ENCODE measurements around the gene COA3. TPM values are rescaled to one million over a fixed set of nuclear protein-coding genes. Genes with fewer than 3 reads are reported as not detected.

COA3 gene
- total RNA-seq, 2 experiments from 2014 or later = 54.0 to 56.7 TPM

- CTCF ChIA-PET = no interaction called here
- POLR2A ChIA-PET = no interaction called here
These were observed 32.5 kb upstream of the COA3 start for GRCh38 chr17:42830971-42831370.

DNA sequence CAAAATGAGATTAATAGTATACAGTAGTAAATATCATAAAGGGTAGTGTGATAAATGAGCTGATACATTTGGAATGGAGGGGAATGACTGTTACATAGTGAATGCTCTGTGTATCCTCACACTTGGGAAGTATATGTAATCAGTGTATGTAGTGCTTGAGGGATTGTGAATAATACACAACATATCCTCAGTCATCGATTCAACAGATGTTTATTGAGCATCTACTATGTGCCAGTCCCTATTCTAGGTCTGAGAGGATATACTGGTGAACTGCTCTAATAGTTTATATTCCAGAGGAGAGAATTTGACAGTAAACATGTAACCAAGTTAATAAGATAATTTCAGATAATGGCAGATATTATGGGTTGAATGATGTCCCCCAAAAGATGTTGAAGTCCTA, 29.0 kb upstream of the COA3 start:
- ChIA-PET POLR2A (no interaction called here), CTCF (no interaction called here)

DNA sequence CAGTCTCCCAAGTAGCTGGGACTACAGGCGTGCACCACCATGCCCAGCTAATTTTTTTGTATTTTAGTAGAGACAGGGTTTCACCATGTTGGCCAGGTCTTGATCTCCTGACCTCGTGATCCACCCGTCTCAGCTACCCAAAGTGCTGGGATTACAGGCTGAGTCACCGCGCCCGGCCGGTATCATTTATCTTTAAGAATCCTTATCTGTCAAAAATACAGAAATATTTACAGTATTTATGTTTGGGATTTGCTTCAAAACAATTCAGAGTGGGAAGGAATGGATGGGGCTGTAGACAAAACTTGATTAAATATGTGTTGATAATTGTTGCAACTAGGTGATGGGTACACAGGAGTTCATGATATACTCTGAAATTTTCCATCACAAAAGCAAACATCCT, 22.7 kb upstream of the COA3 start:
- CTCF ChIA-PET = interaction anchor here (1.0 to 1.6 kb wide), 3 partner anchors 17 to 36 kb away, joined by 3 to 6 read pairs (median 4); no protein-coding TSS in a partner anchor
- POLR2A ChIA-PET = no interaction called here

- ChIA-PET CTCF (interaction anchor here (0.6 to 1.6 kb wide), 7 partner anchors 9 to 296 kb away, joined by 3 to 6 read pairs (median 3); no protein-coding TSS in a partner anchor), POLR2A (no interaction called here)
These were observed 21.5 kb upstream of the COA3 start for GRCh38 chr17:42819939-42820535.

- ChIA-PET POLR2A (no interaction called here), CTCF (interaction anchor here (1.1 to 1.7 kb wide), 3 partner anchors 15 to 240 kb away, joined by 3 to 5 read pairs (median 4); no protein-coding TSS in a partner anchor)
These were observed 19.9 kb upstream of the COA3 start for GRCh38 chr17:42818379-42818778.

DNA sequence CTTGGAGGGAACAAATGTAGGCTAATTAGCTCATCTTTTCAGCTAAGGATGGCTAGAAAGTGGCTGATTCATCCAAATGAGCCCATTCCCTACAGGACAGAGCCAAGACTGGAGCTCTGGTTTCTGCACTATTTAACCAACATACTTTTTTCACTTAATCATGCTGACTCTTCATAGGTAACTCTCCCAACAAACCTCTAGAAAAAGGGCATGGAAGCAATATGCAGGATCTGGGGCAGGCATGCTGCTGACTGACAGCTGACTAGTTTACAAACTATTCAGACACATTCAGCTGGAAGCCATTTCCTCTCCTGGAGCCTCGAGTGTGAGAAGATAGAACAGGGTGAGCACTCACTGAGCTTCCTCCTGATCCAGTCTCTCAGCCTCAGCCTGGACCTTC, 19.4 kb upstream of the COA3 start:
- ChIA-PET POLR2A (no interaction called here), CTCF (interaction anchor here (0.6 to 1.7 kb wide), 2 partner anchors 12 to 14 kb away, joined by 3 to 5 read pairs; no protein-coding TSS in a partner anchor)

GRCh38 chr17:42814633-42815399, 16.3 kb upstream of the COA3 start:
- CTCF ChIA-PET = interaction anchor here (0.5 to 1.2 kb wide), 3 partner anchors 9 to 236 kb away, joined by 3 read pairs; no protein-coding TSS in a partner anchor
- POLR2A ChIA-PET = no interaction called here

GRCh38 chr17:42809250-42809649, 10.7 kb upstream of the COA3 start:
- ChIA-PET POLR2A (no interaction called here), CTCF (no interaction called here)

- POLR2A ChIA-PET = interaction anchor here (0.7 kb wide), 1 partner anchor 296 kb away, joined by 5 read pairs; no protein-coding TSS in a partner anchor
- CTCF ChIA-PET = interaction anchor here (0.6 to 0.7 kb wide), 2 partner anchors 9 to 165 kb away, joined by 3 read pairs; no protein-coding TSS in a partner anchor
These were observed 7.7 kb upstream of the COA3 start for GRCh38 chr17:42806249-42806648.

- ChIA-PET POLR2A (no interaction called here), CTCF (no interaction called here)
These were observed 6.4 kb upstream of the COA3 start for GRCh38 chr17:42804918-42805367.

GRCh38 chr17:42803074-42803883, 4.8 kb upstream of the COA3 start:
- POLR2A ChIA-PET = interaction anchor here (0.6 kb wide), 1 partner anchor 29 kb away, joined by 6 read pairs; no protein-coding TSS in a partner anchor
- CTCF ChIA-PET = interaction anchor here (1.6 to 2.1 kb wide), 2 partner anchors 15 to 17 kb away, joined by 5 to 6 read pairs; no protein-coding TSS in a partner anchor

GRCh38 chr17:42798011-42798382, 507 bp downstream of the COA3 start:
- CTCF ChIA-PET = interaction anchor here (2.7 kb wide), 1 partner anchor 220 kb away, joined by 7 read pairs; the partner anchor contains the start of gene PSMC3IP
- POLR2A ChIA-PET = interaction anchor here (1.1 to 1.3 kb wide), 2 partner anchors 137 to 200 kb away, joined by 3 to 4 read pairs; partner anchors contain the start of gene RPL27

DNA sequence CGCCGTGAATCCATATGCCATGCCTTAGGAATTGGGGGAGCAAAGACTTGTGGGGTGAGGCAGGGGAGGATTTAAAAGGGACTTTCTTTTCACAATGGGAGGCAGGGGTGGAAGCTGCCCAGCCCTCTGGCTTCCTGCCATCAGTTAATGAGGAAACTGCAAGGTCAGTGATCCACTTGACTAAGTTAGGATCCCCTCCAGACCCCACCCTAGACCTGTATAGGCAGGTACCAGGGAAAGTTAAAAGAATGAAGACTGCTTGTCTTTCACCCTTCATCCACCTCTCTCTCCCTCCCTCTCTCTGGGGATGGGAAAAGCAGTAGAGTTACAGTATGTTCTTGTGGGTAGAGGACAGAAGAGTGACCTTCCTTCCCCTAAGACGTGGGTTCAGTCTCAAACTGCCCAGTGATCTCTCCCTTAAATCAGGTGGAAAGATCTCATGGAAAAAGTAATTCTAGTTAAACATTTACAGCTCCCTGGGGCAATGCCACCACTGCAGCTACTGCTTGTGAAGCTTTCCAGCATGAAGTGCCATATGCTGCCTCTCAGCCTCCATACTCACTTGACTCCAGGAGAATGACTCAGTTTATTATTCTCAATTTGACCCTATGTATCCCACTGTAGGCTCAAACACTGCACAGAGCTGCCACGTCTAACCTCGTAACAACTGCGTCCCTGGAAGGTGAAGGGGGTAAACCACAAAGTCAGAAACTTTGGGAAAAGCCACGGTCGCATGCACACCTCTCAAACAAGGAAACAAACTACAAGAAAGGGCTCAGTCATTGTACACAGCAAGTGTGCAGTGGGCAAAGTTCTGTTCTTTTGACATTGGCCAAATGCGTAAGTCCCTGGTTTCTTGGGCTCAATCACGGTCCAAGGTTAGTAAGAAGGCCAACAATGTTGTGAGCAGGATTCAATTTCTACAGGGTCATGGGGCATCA, 1.2 kb downstream of the COA3 start:
- POLR2A ChIA-PET = no interaction called here
- CTCF ChIA-PET = interaction anchor here (0.9 to 2.7 kb wide), 2 partner anchors 12 to 219 kb away, joined by 3 to 7 read pairs; partner anchors contain the start of gene PSMC3IP

- CTCF ChIA-PET = interaction anchor here (0.9 kb wide), 1 partner anchor 11 kb away, joined by 3 read pairs; no protein-coding TSS in a partner anchor
- POLR2A ChIA-PET = no interaction called here
These were observed 2.3 kb downstream of the COA3 start for GRCh38 chr17:42796066-42796758.

GRCh38 chr17:42795465-42795864, 3.0 kb downstream of the COA3 start:
- CTCF ChIA-PET = no interaction called here
- POLR2A ChIA-PET = no interaction called here

GRCh38 chr17:42795061-42795460, 3.4 kb downstream of the COA3 start:
- ChIA-PET CTCF (no interaction called here), POLR2A (no interaction called here)

DNA sequence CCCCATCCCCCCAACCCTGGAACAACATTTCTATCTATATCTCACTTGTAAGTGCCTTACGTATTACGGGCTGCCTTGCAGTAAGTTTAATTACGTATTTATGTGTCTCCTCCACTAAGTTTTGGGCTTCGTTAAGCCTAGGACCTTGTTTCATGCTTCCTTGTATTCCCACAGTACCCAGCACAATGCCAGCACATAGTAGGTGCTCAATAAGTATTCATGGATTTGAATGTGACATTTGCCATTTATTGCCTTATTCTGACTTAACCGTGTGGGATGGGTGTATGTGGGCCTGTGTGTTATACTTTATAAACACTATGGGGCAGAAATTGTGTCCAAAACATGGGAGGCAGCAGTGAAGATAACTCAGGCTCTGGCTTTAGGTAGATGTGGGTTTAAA, 6.0 kb downstream of the COA3 start:
- POLR2A ChIA-PET = no interaction called here
- CTCF ChIA-PET = no interaction called here

DNA sequence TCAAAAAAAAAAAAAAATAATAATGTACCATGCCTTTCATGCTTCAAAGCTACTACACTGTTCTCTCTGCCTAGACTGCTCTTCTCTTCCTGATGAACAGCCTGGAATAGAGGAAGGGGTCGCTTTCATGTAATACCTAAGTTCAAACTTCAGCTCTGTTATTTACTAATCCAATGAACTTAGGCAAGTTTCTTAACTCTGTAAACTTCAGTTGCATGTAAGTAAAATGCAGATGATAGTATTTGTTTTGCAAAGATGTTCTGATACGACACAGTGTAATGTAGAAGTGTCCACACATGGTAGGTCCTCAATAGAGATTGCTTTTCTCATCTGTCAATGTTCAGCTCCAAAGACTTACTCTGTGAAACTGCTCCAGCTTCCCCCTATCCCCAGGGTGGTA, 6.6 kb downstream of the COA3 start:
- POLR2A ChIA-PET = no interaction called here
- CTCF ChIA-PET = interaction anchor here (0.5 to 1.7 kb wide), 2 partner anchors 28 to 156 kb away, joined by 3 to 4 read pairs; no protein-coding TSS in a partner anchor

All from activated CD8-positive, alpha-beta memory T cell treated with anti-CD3 and anti-CD28 coated beads for 36 hours (primary cell).